ELR (cell line): ENCODE measurements around the gene DCLK3.

Source experiments
- DNase-seq: peaks from one replicate; pipeline ENCODE4 v3.0.0-alpha.2; 2015; ENCODE audit warnings: low read depth

DCLK3 gene

GRCh38 chr3:36763850-36764703, at the start of gene DCLK3:
TSS of gene DCLK3 (minus strand) at chr3:36764553. CDS start at chr3:36764263, 290 bp downstream.
- DNase-seq = no peak

GRCh38 chr3:36813305-36813704, 49.0 kb upstream of the DCLK3 start:
- no peak for DNase-seq

DNA sequence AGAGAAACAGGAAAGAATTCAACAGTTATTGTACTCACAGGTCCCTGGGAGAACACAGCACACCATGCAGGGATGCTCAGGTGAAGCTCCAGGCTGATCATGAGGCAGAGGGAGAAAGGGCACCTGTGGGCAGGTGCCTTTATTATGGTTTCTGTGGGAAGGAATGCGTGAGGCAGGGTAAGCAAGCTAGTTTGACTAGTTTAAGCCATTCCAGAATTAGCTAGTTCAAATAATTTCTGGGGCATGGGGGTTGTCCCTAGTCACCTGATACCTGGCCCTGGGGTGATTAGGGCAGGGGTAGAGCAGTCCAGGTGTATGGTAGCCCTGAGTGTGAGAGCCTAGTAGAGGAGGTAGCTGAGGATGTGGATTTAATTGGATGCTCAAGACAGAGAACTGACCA, 47.9 kb upstream of the DCLK3 start:
- DNase-seq = no peak

DNA sequence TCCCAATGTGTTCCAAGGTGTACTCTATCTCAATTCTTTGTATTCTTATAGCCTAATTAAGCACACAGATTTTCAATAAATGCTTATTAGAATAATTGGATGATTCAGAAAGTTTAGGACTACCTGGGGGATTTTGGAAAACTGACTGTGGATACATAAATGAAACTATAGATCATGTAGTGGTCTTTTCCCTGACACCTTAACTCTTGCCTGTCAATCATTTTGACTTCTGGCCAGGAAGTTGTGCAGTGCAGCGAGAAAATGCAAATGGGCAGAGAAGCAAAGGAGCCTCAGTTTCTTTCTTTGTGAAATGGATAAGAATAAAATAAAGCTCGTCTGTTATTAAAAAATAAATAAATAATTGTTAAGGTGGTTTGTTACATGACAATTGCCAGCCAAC, 47.4 kb upstream of the DCLK3 start:
- DNase-seq = no peak

- DNase-seq = no peak
Measured at GRCh38 chr3:36804295-36805055, 40.1 kb upstream of the DCLK3 start.

DNA sequence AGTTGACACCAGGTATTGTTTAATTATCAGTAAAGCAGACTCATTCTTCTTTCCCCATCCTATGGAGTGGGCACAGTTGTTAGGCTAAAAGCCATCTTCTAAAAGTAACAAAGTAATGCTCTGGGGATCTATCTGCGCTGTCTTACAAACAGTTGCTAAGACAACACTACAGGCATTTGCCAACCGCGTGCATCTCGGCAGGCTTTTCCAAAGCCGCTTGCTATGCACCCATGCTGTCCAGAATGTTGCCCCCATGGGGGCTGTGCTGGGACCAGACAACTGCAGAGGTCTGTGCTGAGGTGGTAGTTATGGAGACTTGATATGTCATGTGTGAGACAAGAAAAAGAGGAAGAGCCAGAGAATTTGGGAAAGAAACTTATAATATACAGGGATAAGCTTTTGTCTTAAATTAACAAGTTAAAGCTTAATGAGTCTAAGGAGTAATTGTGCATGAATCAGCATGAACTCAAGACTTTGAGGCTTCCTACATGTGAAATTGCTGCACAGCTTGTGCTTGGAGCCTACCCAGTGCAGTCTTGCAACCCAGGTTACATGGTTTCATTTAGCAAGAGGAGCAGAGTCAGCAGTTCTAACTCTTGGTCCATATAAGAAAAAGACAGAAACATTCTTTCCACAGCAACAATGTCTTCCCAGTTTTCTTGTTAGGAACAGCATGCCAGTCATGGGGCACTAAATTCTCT, 38.9 kb upstream of the DCLK3 start:
- DNase-seq = no peak

DNA sequence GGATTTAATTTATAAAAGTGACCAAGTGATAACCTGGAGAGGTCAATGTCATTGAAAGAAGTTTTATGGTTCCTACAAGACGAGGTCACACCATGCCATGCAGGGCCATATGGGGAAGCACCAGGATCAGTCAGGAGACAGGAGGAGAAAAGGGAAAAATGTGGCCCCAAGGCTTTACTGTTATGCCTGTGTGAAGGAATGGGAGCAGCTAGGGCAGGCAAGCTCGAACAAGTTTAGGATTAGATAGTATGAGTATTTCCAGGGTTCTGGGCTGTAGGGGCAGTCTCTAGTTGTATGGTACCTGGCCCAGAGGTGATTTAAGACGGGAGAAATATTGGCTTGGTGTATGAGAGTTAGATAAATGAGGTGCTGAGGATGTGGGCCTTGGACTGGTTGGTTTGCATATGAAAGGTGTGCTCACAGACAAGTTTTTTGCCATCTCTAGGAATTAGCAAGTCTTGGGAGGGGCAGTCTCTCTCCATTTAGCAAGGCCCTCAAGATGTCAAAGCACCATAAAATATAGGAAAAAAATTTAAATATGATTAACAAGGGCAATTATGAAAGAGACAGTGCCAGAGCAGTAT, 36.3 kb upstream of the DCLK3 start:
- DNase-seq = no peak

GRCh38 chr3:36796881-36797280, 32.5 kb upstream of the DCLK3 start:
- DNase-seq = peak; percentile 34

DNA sequence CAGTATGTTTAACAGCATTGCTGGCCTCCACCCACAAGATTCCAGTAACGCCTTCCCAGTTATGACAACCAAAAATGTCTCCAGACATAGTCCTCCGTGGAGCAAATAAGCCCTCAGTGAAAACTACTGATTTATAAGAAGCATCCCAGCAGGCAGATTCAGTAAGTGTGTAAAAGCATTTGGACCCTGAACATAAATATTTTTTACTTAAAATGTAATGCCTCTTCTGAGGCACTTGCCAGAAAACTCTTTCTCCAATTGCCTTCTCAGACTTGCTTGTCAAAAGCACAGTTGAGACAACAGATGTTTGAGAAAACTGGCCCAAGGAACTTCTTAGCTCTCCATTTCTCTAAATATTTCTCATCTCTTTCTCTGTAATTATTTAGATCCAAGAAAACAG, 31.8 kb upstream of the DCLK3 start:
- DNase-seq = no peak

GRCh38 chr3:36795622-36796021, 31.3 kb upstream of the DCLK3 start:
- no peak for DNase-seq

DNA sequence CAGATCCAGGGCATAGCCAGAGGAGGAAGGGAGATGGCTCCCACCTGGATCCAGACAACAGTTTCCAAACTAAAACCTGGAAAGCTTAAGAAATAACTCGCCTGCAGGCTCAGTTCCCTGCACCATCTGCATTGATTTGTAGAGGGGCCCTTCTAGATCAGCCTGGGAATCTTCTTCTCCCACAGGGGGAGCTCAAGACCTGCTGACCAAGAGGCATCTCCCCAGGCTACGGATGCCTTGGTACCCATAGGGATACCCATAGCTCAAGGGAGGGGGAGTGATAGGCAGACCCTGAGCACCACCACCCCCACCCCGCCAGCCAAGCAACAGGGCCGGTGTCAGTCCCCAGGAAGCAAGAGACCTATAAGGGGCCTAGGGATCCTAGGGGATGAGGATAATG, 28.0 kb upstream of the DCLK3 start:
- peak; percentile 38 for DNase-seq

- DNase-seq = no peak
Measured at GRCh38 chr3:36790765-36791164, 26.4 kb upstream of the DCLK3 start.

GRCh38 chr3:36786921-36787890, 22.9 kb upstream of the DCLK3 start:
- DNase-seq = no peak

DNA sequence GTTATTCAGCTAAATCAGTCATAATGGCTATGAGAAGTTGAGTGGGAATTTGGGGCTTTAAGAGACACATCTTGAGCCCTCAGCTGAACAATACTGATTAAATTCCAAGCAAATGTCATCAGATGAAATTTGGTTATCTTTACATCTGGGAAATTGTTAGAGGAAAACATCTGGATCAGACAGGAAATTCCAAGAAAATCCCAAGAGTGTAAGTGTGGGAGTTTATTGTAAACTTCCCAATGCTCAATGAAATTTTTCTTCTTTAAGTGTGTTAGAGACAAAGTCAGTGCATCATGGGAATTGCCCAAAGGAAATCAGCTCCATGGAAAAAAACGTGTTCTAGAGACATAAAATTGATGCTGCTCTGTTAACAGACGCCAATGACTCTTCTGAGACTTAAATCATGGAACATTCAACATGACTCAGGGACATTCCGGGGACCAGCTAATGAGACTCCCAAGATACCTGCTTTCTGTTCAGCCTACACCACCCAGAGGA, 19.8 kb upstream of the DCLK3 start:
- DNase-seq = no peak

DNA sequence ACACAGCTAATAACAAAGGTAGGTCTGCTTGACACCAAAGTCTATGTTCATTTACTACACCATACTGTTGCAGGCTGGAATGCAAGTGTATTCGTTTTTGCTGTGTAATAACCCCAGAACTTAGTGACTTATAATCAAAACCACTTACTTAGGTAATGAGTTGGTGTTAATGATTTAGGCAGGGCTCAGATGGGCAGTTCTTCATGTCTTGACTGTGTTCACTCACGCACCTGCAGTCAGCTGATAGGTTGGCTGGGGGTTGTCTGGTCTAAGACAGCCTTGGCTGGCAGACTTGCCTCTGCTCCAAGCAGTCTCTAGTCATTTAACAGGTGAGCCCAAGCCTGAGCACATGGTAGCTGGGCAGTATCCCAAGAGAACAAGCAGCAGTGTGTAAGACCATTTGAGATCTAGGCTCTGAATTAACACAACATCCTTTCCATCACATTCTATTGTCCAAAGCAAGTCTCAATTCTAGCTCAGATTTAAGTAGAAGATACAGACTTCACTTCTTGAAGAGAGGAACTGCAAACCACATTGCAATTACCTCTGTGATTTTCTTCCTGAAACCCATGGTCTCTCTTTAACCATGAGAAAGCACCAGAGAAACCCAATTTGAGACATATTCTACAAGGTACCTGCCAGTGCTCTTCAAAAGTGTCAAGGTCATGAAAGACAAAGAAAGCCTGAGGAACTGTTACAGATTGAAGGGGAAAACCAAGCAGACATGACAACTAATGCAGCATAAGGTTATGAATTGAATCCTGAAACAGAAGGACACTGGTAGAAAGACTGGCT, 13.3 kb upstream of the DCLK3 start:
- DNase-seq = no peak

- DNase-seq = no peak
Measured at GRCh38 chr3:36776436-36776835, 12.1 kb upstream of the DCLK3 start.

GRCh38 chr3:36774052-36774451, 9.7 kb upstream of the DCLK3 start:
- peak; percentile 11 for DNase-seq

GRCh38 chr3:36771931-36772330, 7.6 kb upstream of the DCLK3 start:
- DNase-seq = no peak

GRCh38 chr3:36769926-36770325, 5.6 kb upstream of the DCLK3 start:
- no peak for DNase-seq

- no peak for DNase-seq
Measured at GRCh38 chr3:36765104-36765503, 751 bp upstream of the DCLK3 start.
